ENCODE data around the gene CASTOR1. TPM values are rescaled to one million over a fixed set of nuclear protein-coding genes. Genes with fewer than 3 reads are reported as not detected.

Gene CASTOR1
- total RNA-seq, 6 donors from 2014 or later, result 7.0 to 31.5 (median 22.1) TPM

GRCh38 chr22:30284666-30285065 lies 4.6 kb downstream of the CASTOR1 start:
- Histone ChIP-seq H3K9me3 (no peaks in the 10 kb centered on the region), H3K27ac (no peak overlapping the region), H3K27me3 (no peaks in the 10 kb centered on the region), H3K4me3 (no peak overlapping the region), H3K4me1 (peaks cover 20 to 34% (median 22%) of the 10 kb centered on the region in 4 donors), H3K36me3 (peaks cover 7 to 36% (median 22%) of the 10 kb centered on the region in 4 donors)
- TF ChIP-seq CTCF (IDR thresholded peaks at IDR 0.05) (no peak), POLR2A (IDR thresholded peaks at IDR 0.05) (no peak), EP300 (IDR thresholded peaks at IDR 0.05) (no peak), POLR2AphosphoS5 (IDR thresholded peaks at IDR 0.05) (no peak)
- DNase-seq, result no peak
- WGBS, 2 donors, result 86 to 92% methylated on average over 4 of the region's 4 CpGs
- ATAC-seq (ENCODE audit: low FRiP score in 2 of 2), result no peak

GRCh38 chr22:30284172-30284571 lies 5.1 kb downstream of the CASTOR1 start:
- Histone ChIP-seq H3K36me3 (peaks cover 7 to 36% (median 22%) of the 10 kb centered on the region in 4 donors), H3K9me3 (no peaks in the 10 kb centered on the region), H3K27ac (no peak overlapping the region), H3K27me3 (no peaks in the 10 kb centered on the region), H3K4me1 (peaks cover 22 to 39% (median 25%) of the 10 kb centered on the region in 4 donors), H3K4me3 (no peak overlapping the region)
- no peak for ATAC-seq (ENCODE audit: low FRiP score in 2 of 2)
- no peak for DNase-seq
- TF ChIP-seq CTCF (IDR thresholded peaks at IDR 0.05), result no peak
- TF ChIP-seq POLR2AphosphoS5 (IDR thresholded peaks at IDR 0.05), result no peak
- TF ChIP-seq POLR2A (IDR thresholded peaks at IDR 0.05), result no peak
- TF ChIP-seq EP300 (IDR thresholded peaks at IDR 0.05), result no peak
- 81 to 92% methylated on average over 4 to 9 of the region's 9 CpGs for WGBS, 2 donors

- H3K4me1 ChIP-seq, result peaks cover 17 to 33% (median 24%) of the 10 kb centered on the region in 4 donors
- ATAC-seq (ENCODE audit: low FRiP score in 2 of 2) (no peak), DNase-seq (no peak)
- no peaks in the 10 kb centered on the region for H3K9me3 ChIP-seq
- WGBS, 2 donors, result 60 to 100% methylated on average over 1 of the region's 4 CpGs
- no peak for TF ChIP-seq POLR2A (IDR thresholded peaks at IDR 0.05)
- no peak for TF ChIP-seq CTCF (IDR thresholded peaks at IDR 0.05)
- no peak for TF ChIP-seq EP300 (IDR thresholded peaks at IDR 0.05)
- no peak for TF ChIP-seq POLR2AphosphoS5 (IDR thresholded peaks at IDR 0.05)
- peaks cover 7 to 36% (median 22%) of the 10 kb centered on the region in 4 donors for H3K36me3 ChIP-seq
- H3K4me3 ChIP-seq, result no peak overlapping the region
- H3K27me3 ChIP-seq, result no peaks in the 10 kb centered on the region
- no peak overlapping the region for H3K27ac ChIP-seq
Measured at GRCh38 chr22:30283342-30283741, 6.0 kb downstream of the CASTOR1 start.

GRCh38 chr22:30282616-30283046 lies 6.7 kb downstream of the CASTOR1 start:
- no peaks in the 10 kb centered on the region for H3K9me3 ChIP-seq
- no peaks in the 10 kb centered on the region for H3K27me3 ChIP-seq
- no peak overlapping the region for H3K27ac ChIP-seq
- no peak overlapping the region for H3K4me3 ChIP-seq
- 62 to 73% methylated on average over 2 to 6 of the region's 7 CpGs for WGBS, 2 donors
- no peak for DNase-seq
- peaks cover 7 to 36% (median 22%) of the 10 kb centered on the region in 4 donors for H3K36me3 ChIP-seq
- no peak for ATAC-seq (ENCODE audit: low FRiP score in 2 of 2)
- TF ChIP-seq EP300 (IDR thresholded peaks at IDR 0.05) (no peak), CTCF (IDR thresholded peaks at IDR 0.05) (no peak), POLR2AphosphoS5 (IDR thresholded peaks at IDR 0.05) (no peak), POLR2A (IDR thresholded peaks at IDR 0.05) (no peak)
- peaks cover 17 to 33% (median 24%) of the 10 kb centered on the region in 4 donors for H3K4me1 ChIP-seq

DNA sequence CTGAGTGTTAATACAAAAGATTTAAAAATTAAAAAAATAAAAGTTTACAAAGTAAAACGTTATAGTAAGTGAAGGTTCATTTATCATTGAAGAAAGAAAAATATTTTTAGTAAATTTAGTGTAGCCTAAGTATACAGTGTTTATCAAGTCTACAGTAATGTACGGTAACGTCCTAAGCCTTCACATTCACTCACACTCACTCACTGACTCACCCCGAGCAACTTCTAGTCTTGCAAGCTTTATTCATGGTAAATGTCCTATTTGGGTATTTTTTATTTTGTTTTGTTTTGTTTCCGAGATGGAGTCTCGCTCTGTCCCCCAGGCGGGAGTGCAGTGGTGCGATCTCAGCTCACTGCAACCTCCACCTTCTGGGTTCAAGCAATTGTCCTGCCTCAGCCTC lies 8.8 kb downstream of the CASTOR1 start:
- peaks cover 16 to 30% (median 23%) of the 10 kb centered on the region in 4 donors for H3K4me1 ChIP-seq
- TF ChIP-seq CTCF (IDR thresholded peaks at IDR 0.05) (no peak), POLR2AphosphoS5 (IDR thresholded peaks at IDR 0.05) (no peak), EP300 (IDR thresholded peaks at IDR 0.05) (no peak), POLR2A (IDR thresholded peaks at IDR 0.05) (no peak)
- H3K9me3 ChIP-seq, result no peaks in the 10 kb centered on the region
- DNase-seq, result no peak
- H3K4me3 ChIP-seq, result no peak overlapping the region
- H3K27me3 ChIP-seq, result no peaks in the 10 kb centered on the region
- 80 to 85% methylated on average over 8 of the region's 8 CpGs for WGBS, 2 donors
- peaks cover 7 to 26% (median 14%) of the 10 kb centered on the region in 4 donors for H3K36me3 ChIP-seq
- H3K27ac ChIP-seq, result no peak overlapping the region
- no peak for ATAC-seq (ENCODE audit: low FRiP score in 2 of 2)

Data from upper lobe of left lung (tissue), 6 donors.